GM10248 (cell line): ENCODE results near the gene SUMF2.
"Not testable (repeated sequence)": the region's sequence is repeated elsewhere in the genome, so short reads cannot be mapped to it uniquely, and the experiment has no call there.

ENCODE experiments used
- CTCF ChIA-PET: fragments of 300-600 bp; sonication (Branson Sonifier 250); formaldehyde crosslinking; extraction: SDS; loops from one replicate; lab custom pipeline; 2021; ENCODE audit warnings: antibody characterized with exemption; lab: Yijun Ruan, JAX
- POLR2A ChIA-PET: fragments of 350-650 bp; sonication (Branson Sonifier 250); formaldehyde crosslinking; extraction: SDS; loops from one replicate; lab custom pipeline; 2020; ENCODE audit warnings: antibody characterized with exemption; lab: Yijun Ruan, JAX
- DNase-seq: peaks from one replicate; pipeline ENCODE4 v3.0.0; 2012; ENCODE audit errors: extremely low spot score
- TF ChIP-seq, protein P1 (sequence below): IDR thresholded peaks from 2 replicates; pipeline ENCODE4 v1.5.1; 2012; ENCODE audit warnings: mild to moderate bottlenecking, low read depth; ENCODE audit errors: extremely low read depth, missing control alignments, control extremely low read depth

The SUMF2 gene

GRCh38 chr7:56092789-56093531, 28.9 kb downstream of the SUMF2 start, which contains the start of gene PHKG1:
TSS of gene PHKG1 (minus strand) at chr7:56092952. CDS start at chr7:56088941, 4,011 bp downstream.
- CTCF ChIA-PET: interaction anchor here (1.2 to 1.4 kb wide), 2 partner anchors 10 to 18 kb away, joined by 3 to 5 read pairs; no protein-coding TSS in a partner anchor
- TF ChIP-seq, protein P1, sequence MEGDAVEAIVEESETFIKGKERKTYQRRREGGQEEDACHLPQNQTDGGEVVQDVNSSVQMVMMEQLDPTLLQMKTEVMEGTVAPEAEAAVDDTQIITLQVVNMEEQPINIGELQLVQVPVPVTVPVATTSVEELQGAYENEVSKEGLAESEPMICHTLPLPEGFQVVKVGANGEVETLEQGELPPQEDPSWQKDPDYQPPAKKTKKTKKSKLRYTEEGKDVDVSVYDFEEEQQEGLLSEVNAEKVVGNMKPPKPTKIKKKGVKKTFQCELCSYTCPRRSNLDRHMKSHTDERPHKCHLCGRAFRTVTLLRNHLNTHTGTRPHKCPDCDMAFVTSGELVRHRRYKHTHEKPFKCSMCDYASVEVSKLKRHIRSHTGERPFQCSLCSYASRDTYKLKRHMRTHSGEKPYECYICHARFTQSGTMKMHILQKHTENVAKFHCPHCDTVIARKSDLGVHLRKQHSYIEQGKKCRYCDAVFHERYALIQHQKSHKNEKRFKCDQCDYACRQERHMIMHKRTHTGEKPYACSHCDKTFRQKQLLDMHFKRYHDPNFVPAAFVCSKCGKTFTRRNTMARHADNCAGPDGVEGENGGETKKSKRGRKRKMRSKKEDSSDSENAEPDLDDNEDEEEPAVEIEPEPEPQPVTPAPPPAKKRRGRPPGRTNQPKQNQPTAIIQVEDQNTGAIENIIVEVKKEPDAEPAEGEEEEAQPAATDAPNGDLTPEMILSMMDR: no peak
- POLR2A ChIA-PET: interaction anchor here (1.1 to 1.3 kb wide), 2 partner anchors 13 to 42 kb away, joined by 4 read pairs; partner anchors contain the start of genes CCT6A and PSPH
- no peak for DNase-seq

DNA sequence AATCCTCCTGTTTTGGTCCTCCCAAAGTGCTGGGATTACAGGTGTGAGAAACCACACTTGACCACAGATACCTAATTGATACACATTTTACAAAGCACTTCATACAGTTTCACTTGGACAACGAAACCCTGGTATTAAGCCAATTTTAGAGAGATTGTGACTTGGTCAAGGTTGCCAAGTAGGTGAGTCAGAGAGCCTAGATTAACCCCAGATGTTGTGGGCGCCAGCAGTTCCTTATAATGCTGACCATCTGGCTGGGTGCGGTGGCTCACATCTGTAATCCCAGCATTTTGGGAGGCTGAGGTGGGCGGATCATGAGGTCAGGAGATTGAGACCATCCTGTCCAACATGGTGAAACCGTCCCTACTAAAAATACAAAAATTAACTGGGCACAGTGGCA, 33.6 kb downstream of the SUMF2 start:
- DNase-seq: no peak
- TF ChIP-seq, protein P1: no peak
- ChIA-PET POLR2A (interaction anchor here (1.0 kb wide), 1 partner anchor 9 kb away, joined by 3 read pairs; the partner anchor contains the start of gene CHCHD2), CTCF (interaction anchor here (1.9 kb wide), 1 partner anchor 23 kb away, joined by 5 read pairs; no protein-coding TSS in a partner anchor)

DNA sequence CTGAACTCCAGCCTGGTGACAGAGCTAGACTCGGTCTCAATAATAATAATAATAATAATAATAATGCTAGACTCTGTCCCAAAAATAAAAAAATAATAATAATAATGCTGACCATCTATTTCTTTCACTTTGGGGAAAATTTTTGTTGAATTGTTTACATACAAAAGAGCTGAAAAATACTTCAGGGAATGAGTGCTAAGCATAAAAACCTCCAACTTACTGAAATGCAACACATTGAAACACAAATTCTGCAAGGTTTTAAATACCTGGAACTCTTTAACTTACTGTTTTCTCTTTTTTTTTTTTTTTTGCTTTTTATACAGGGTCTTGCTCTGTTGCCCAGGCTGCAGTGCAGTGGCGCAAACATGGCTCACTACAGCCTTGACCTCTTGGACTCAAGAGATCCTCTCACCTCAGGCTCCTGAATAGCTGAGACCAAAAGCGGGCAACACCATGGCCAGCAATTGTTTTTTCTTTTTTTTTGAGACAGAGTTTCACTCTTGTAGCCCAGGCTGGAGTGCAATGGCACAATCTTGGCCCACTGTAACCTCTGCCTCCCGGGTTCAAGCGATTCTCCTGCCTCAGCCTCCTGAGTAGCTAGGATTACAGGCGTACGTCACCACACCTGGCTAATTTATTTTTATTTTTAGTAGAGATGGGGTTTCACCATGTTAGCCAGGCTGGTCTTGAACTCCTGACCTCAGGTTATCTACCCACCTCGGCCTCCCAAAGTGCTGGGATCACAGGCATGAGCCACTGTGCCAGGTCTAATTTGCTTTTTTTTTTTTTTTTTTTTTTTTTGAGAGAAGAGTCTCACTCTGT, 34.3 kb downstream of the SUMF2 start:
- DNase-seq: not testable (repeated sequence)
- POLR2A ChIA-PET: interaction anchor here (0.7 to 1.6 kb wide), 5 partner anchors 8 to 1827 kb away, joined by 3 to 11 read pairs (median 7); partner anchors contain the start of genes CCT6A, CHCHD2 and PSPH
- CTCF ChIA-PET: interaction anchor here (1.9 kb wide), 1 partner anchor 24 kb away, joined by 5 read pairs; no protein-coding TSS in a partner anchor

GRCh38 chr7:56099653-56100052, 35.6 kb downstream of the SUMF2 start:
- TF ChIP-seq, protein P1: no peak
- ChIA-PET POLR2A (interaction anchor here (0.7 to 1.6 kb wide), 2 partner anchors 10 to 63 kb away, joined by 11 read pairs; no protein-coding TSS in a partner anchor), CTCF (no interaction called here)
- no peak for DNase-seq

GRCh38 chr7:56104138-56104537, 40.1 kb downstream of the SUMF2 start:
- DNase-seq: not testable (repeated sequence)
- CTCF ChIA-PET: interaction anchor here (0.9 kb wide), 1 partner anchor 30 kb away, joined by 3 read pairs; no protein-coding TSS in a partner anchor
- POLR2A ChIA-PET: interaction anchor here (0.5 kb wide), 1 partner anchor 92 kb away, joined by 7 read pairs; no protein-coding TSS in a partner anchor

- DNase-seq: no peak
- ChIA-PET POLR2A (interaction anchor here (1.0 to 1.4 kb wide), 3 partner anchors 13 to 54 kb away, joined by 4 to 6 read pairs (median 4); partner anchors contain the start of genes CCT6A, PHKG1 and PSPH), CTCF (no interaction called here)
- TF ChIP-seq, protein P1: no peak
Measured at GRCh38 chr7:56105508-56105907, 41.4 kb downstream of the SUMF2 start.
